SU-DHL-6 (cell line): Measurements from ENCODE around the gene TTYH1.

Source experiments
- EZH2phosphoT487 ChIP-seq: fragments of 200-600 bp; sonication (generic), shearing (Covaris generic); conservative IDR thresholded peaks from 2 replicates; pipeline ENCODE4 v1.6.1; 2018; ENCODE audit warnings: mild to moderate bottlenecking, antibody characterized with exemption, low read length, moderate library complexity, mixed read lengths
- TF ChIP-seq, protein P1 (sequence below): fragments of 200-600 bp; sonication (generic); IDR thresholded peaks from one replicate; pipeline ENCODE4 v1.5.1; 2017; ENCODE audit warnings: antibody characterized with exemption, mild to moderate bottlenecking, low read length, moderate library complexity; ENCODE audit not compliant: insufficient read depth, poor library complexity, severe bottlenecking

DNA sequence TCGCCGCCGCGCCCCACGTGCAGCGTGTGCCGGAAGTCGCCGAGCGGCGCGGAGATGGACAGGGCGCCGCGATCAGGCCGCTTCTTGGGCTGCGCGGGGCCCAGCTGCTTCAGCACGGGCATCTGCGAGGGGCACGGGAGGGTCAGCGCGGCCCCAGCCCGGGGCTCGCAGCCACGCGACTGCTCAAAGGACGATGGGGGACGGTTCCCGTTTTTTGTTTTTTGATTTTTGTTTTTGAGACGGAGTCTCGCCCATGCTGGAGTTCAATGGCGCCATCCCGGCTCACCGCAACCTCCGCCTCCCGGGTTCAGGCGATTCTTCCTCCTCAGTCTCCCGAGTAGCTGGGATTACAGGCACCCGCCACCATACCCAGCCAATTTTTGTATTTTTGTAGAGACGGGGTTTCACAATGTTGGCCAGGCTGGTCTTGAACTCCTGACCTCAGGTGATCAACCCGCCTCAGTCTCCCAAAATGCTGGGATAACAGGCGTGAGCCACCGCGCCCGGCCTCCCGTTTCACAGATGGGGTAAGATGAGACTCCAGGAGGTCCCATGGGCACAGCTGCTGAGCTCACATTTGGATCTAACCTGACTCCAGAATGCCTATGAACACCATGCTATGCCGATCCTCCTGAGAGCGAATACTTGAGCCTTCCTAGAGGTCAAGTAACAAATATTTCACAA, 50.3 kb downstream of the TTYH1 start:
- TF ChIP-seq, protein P1, sequence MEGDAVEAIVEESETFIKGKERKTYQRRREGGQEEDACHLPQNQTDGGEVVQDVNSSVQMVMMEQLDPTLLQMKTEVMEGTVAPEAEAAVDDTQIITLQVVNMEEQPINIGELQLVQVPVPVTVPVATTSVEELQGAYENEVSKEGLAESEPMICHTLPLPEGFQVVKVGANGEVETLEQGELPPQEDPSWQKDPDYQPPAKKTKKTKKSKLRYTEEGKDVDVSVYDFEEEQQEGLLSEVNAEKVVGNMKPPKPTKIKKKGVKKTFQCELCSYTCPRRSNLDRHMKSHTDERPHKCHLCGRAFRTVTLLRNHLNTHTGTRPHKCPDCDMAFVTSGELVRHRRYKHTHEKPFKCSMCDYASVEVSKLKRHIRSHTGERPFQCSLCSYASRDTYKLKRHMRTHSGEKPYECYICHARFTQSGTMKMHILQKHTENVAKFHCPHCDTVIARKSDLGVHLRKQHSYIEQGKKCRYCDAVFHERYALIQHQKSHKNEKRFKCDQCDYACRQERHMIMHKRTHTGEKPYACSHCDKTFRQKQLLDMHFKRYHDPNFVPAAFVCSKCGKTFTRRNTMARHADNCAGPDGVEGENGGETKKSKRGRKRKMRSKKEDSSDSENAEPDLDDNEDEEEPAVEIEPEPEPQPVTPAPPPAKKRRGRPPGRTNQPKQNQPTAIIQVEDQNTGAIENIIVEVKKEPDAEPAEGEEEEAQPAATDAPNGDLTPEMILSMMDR, result no peak
- no peak for TF ChIP-seq EZH2phosphoT487
